ENCODE data around the gene RAB5IF. TPM values are rescaled to one million over a fixed set of nuclear protein-coding genes. Genes with fewer than 3 reads are reported as not detected.

RAB5IF gene
- total RNA-seq, 1 experiment from 2014 or later, result 118 TPM

DNA sequence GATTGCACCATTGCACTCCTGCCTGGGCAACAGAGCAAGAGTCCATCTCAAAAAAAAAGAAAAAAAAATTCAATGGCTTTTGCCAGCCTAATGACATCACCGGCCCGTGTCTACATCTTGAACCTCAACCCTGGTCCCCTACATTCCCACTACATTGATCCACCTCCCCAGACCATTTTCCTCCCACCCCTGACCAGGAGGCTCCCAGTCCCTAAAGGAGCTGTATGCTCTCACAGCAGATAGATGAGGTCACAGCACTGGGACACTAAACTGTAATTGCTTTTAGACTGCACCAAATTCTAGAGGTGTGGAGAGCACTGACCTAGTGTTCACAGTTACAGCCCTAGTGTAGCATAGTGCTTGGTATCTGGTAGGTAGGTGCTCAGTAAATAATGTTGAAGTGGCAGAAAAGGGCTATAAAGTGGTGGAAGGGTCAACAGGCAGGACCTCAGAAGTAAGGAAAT is 21.5 kb upstream of the RAB5IF start:
- TF ChIP-seq POLR2AphosphoS5 (IDR thresholded peaks at IDR 0.05; ENCODE audit: low read depth, low read length) (no peak), TCF7L2 (IDR thresholded peaks at IDR 0.05; ENCODE audit: low read depth, low read length) (no peak), SIN3A (IDR thresholded peaks at IDR 0.05; ENCODE audit: borderline replicate concordance, insufficient read depth, low read depth, low read length) (no peak)
- TF ChIP-seq, protein P1, sequence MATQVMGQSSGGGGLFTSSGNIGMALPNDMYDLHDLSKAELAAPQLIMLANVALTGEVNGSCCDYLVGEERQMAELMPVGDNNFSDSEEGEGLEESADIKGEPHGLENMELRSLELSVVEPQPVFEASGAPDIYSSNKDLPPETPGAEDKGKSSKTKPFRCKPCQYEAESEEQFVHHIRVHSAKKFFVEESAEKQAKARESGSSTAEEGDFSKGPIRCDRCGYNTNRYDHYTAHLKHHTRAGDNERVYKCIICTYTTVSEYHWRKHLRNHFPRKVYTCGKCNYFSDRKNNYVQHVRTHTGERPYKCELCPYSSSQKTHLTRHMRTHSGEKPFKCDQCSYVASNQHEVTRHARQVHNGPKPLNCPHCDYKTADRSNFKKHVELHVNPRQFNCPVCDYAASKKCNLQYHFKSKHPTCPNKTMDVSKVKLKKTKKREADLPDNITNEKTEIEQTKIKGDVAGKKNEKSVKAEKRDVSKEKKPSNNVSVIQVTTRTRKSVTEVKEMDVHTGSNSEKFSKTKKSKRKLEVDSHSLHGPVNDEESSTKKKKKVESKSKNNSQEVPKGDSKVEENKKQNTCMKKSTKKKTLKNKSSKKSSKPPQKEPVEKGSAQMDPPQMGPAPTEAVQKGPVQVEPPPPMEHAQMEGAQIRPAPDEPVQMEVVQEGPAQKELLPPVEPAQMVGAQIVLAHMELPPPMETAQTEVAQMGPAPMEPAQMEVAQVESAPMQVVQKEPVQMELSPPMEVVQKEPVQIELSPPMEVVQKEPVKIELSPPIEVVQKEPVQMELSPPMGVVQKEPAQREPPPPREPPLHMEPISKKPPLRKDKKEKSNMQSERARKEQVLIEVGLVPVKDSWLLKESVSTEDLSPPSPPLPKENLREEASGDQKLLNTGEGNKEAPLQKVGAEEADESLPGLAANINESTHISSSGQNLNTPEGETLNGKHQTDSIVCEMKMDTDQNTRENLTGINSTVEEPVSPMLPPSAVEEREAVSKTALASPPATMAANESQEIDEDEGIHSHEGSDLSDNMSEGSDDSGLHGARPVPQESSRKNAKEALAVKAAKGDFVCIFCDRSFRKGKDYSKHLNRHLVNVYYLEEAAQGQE (IDR thresholded peaks at IDR 0.05; ENCODE audit: insufficient read depth in 1 of 2, low read depth in 2 of 2, low read length in 1 of 2), result no peak
- TF ChIP-seq, protein P2, sequence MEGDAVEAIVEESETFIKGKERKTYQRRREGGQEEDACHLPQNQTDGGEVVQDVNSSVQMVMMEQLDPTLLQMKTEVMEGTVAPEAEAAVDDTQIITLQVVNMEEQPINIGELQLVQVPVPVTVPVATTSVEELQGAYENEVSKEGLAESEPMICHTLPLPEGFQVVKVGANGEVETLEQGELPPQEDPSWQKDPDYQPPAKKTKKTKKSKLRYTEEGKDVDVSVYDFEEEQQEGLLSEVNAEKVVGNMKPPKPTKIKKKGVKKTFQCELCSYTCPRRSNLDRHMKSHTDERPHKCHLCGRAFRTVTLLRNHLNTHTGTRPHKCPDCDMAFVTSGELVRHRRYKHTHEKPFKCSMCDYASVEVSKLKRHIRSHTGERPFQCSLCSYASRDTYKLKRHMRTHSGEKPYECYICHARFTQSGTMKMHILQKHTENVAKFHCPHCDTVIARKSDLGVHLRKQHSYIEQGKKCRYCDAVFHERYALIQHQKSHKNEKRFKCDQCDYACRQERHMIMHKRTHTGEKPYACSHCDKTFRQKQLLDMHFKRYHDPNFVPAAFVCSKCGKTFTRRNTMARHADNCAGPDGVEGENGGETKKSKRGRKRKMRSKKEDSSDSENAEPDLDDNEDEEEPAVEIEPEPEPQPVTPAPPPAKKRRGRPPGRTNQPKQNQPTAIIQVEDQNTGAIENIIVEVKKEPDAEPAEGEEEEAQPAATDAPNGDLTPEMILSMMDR (IDR thresholded peaks at IDR 0.05), result no peak
- H3K4me3 ChIP-seq (ENCODE audit: low read depth in 2 of 2, low read length in 2 of 2), result no peak overlapping the region
- ATAC-seq, result no peak
- no peak for DNase-seq (ENCODE audit: low read depth, low spot score)
- H3K27me3 ChIP-seq (ENCODE audit: control insufficient read depth, insufficient read depth, low read length), result no peaks in the 10 kb centered on the region
- H3K4me1 ChIP-seq (ENCODE audit: control insufficient read depth, insufficient read depth, low read length), result peaks cover 5% of the 10 kb centered on the region; the same call in 1 of the 2 replicates
- H3K36me3 ChIP-seq (ENCODE audit: control insufficient read depth, insufficient read depth, low read length), result no peaks in the 10 kb centered on the region
- BruUV-seq (replicated peaks), result no TSS peak
- ChIA-PET CTCF (interaction anchor here (0.6 kb wide), 1 partner anchor 293 kb away, joined by 5 read pairs; no protein-coding TSS in a partner anchor), POLR2A (interaction anchor here (0.6 kb wide), 1 partner anchor 48 kb away, joined by 4 read pairs; no protein-coding TSS in a partner anchor)
- intact Hi-C loops (cut with micrococcal nuclease; ENCODE audit: unreplicated experiment) (no loop called here), in situ Hi-C loops (cut with HindIII; ENCODE audit: low pct_unique_long_range_greater_than_20kb, low sequenced_read_pairs) (no loop called here)
- no peaks in the 10 kb centered on the region for H3K9me3 ChIP-seq (ENCODE audit: control insufficient read depth, insufficient read depth, low read depth, low read length)
- H3K27ac ChIP-seq (ENCODE audit: low read length), result no peak overlapping the region

DNA sequence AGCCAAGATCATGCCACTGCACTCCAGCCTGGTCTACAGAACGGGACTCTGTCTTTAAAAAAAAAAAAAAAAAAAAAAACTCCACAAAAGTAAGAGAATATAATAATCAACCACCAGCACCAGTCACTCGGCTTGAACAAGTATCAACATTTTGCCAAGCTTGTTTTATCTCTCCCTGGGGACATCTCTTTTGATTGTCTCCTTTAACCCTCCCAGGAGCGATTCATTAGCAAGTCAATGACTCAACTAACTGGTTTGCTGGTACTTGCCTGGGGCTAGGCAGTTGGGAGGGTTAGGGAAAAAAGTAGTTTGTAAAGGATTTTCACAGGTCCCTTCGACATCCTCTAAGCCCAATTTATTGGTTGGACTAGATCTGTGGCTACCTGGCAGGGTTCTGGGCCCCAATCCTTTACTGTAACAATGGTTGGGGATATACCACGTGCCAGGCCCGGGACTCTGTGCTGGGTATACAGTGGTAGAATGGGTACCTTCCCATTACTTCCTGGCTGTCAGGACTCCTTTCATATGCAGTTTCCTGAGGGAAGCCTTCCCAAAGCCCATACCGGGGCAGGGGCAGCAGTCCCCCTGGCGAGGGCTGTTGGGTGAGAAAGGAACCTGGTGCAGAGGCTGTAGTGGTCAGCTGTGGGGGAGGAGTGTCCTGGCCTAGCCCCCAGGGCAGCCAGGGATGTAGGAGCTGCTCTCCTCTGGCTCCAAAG is 20.0 kb upstream of the RAB5IF start:
- H3K4me3 ChIP-seq (ENCODE audit: low read depth in 2 of 2, low read length in 2 of 2), result no peak overlapping the region
- ChIA-PET CTCF (no interaction called here), POLR2A (no interaction called here)
- BruUV-seq (replicated peaks), result no TSS peak
- H3K9me3 ChIP-seq (ENCODE audit: control insufficient read depth, insufficient read depth, low read depth, low read length), result no peaks in the 10 kb centered on the region
- no peak overlapping the region for H3K27ac ChIP-seq (ENCODE audit: low read length)
- in situ Hi-C loops (cut with HindIII; ENCODE audit: low pct_unique_long_range_greater_than_20kb, low sequenced_read_pairs) (no loop called here), intact Hi-C loops (cut with micrococcal nuclease; ENCODE audit: unreplicated experiment) (no loop called here)
- H3K27me3 ChIP-seq (ENCODE audit: control insufficient read depth, insufficient read depth, low read length), result no peaks in the 10 kb centered on the region
- peaks cover 5% of the 10 kb centered on the region; the same call in 1 of the 2 replicates for H3K4me1 ChIP-seq (ENCODE audit: control insufficient read depth, insufficient read depth, low read length)
- TF ChIP-seq SIN3A (IDR thresholded peaks at IDR 0.05; ENCODE audit: borderline replicate concordance, insufficient read depth, low read depth, low read length) (no peak), POLR2AphosphoS5 (IDR thresholded peaks at IDR 0.05; ENCODE audit: low read depth, low read length) (no peak)
- DNase-seq (ENCODE audit: low read depth, low spot score), result no peak
- no peak; the same call in 1 of the 2 replicates for ATAC-seq
- no peaks in the 10 kb centered on the region for H3K36me3 ChIP-seq (ENCODE audit: control insufficient read depth, insufficient read depth, low read length)

Measured in Panc1 (cell line).